Subcutaneous abdominal adipose tissue (tissue), 5 donors: ENCODE measurements around the gene AKIRIN1.

Source experiments
- H3K27ac ChIP-seq: one replicate; pipeline ENCODE4 v1.7.0; 2013; ENCODE audit warnings: low read depth, mild to moderate bottlenecking, inconsistent platforms, low read length, moderate library complexity
- H3K27me3 ChIP-seq, 5 donors: one replicate each; pipeline ENCODE4 v1.7.0; 2013; ENCODE audit warnings: low read length in 5 of 5, inconsistent platforms in 1 of 5; ENCODE audit not compliant: control insufficient read depth in 5 of 5, insufficient read depth in 4 of 5
- H3K36me3 ChIP-seq, 5 donors: one replicate each; pipeline ENCODE4 v1.7.0; 2013; ENCODE audit warnings: low read length in 5 of 5; ENCODE audit not compliant: control insufficient read depth in 5 of 5, insufficient read depth in 5 of 5
- H3K4me1 ChIP-seq, 5 donors: one replicate each; pipeline ENCODE4 v1.7.0; 2013; ENCODE audit warnings: low read length in 5 of 5, mild to moderate bottlenecking in 3 of 5, moderate library complexity in 1 of 5; ENCODE audit not compliant: control insufficient read depth in 5 of 5, insufficient read depth in 5 of 5
- H3K4me3 ChIP-seq, 5 donors: one replicate each; pipeline ENCODE4 v1.7.0; 2013; ENCODE audit warnings: low read length in 5 of 5, low read depth in 1 of 5
- H3K9ac ChIP-seq, 5 donors: one replicate each; pipeline ENCODE4 v1.7.0; 2013; ENCODE audit warnings: low read length in 5 of 5, mild to moderate bottlenecking in 4 of 5, moderate library complexity in 3 of 5
- H3K9me3 ChIP-seq, 5 donors: one replicate each; pipeline ENCODE4 v1.7.0; 2013; ENCODE audit warnings: low read length in 5 of 5; ENCODE audit not compliant: control insufficient read depth in 5 of 5
- donor health status: healthy.
- donor health status: healthy.
- donor health status: healthy.
- donor health status: healthy.
- donor health status: healthy.

Gene AKIRIN1

DNA sequence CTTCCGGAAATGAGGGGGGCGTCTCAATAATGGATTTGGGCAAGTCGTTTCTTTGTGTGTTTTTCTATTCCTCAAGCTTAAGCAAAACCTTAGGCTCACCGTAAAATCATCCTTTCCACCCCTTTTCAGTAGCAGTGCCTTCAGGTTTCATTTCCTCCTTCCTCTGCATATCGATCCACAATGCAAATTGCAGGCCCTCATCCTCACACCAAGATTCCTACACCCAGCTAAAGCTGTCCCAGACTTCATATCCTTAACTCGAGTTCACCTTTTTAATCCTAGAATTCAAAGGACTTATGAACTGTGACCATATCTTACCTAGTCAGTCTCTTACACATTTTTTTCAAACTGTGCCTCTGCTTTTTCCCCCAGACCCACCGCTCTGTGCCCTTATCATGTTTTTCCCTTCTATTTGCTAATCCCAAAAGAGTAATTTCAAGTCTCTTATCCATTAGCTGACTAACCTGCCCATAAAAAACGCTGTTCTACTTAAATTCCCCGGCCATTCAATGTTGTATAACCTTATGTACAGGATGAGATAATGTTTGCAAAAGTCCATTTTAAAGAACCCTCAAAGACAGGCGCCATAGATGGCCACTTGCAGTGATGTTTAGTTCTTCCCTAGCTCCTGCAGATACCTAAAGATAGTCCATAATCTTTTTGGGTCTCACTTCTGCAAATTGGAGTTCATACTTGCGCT is 1.5 kb downstream of the AKIRIN1 start:
- no peaks in the 10 kb centered on the region for H3K9me3 ChIP-seq
- peaks cover 9 to 36% (median 25%) of the 10 kb centered on the region in 5 donors for H3K4me1 ChIP-seq
- H3K36me3 ChIP-seq, result no peaks in the 10 kb centered on the region
- no peaks in the 10 kb centered on the region for H3K27me3 ChIP-seq
- H3K9ac ChIP-seq, result peak overlapping the region; percentile 59 to 91 (median 81)
- peak overlapping the region; percentile 89 for H3K27ac ChIP-seq
- peak overlapping the region; percentile 79 to 92 (median 86) for H3K4me3 ChIP-seq

DNA sequence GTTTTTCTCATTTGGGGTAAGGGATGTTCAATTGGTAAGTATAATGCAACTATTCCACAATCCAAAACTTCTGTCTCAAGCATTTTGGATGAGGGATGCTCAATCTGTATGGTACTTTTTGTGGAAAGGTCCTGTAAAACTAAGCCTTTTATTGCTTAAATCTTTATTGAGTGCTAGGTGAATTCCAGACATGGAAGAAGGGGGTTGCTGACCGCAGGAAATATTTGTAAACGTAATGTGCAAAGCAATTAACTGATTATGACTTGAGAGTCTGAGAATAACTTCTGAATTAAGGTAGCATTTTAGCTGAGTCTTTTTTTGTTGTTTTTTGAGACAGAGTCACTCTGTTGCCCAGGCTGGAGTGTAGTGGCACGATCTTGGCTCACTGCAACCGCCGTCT is 3.1 kb downstream of the AKIRIN1 start:
- no peaks in the 10 kb centered on the region for H3K27me3 ChIP-seq
- peaks cover 9 to 40% (median 31%) of the 10 kb centered on the region in 5 donors for H3K4me1 ChIP-seq
- no peak overlapping the region for H3K27ac ChIP-seq
- H3K4me3 ChIP-seq, result no peak overlapping the region
- no peak overlapping the region for H3K9ac ChIP-seq
- H3K9me3 ChIP-seq, result no peaks in the 10 kb centered on the region
- peaks cover 5 to 8% (median 5%) of the 10 kb centered on the region in 5 donors for H3K36me3 ChIP-seq

DNA sequence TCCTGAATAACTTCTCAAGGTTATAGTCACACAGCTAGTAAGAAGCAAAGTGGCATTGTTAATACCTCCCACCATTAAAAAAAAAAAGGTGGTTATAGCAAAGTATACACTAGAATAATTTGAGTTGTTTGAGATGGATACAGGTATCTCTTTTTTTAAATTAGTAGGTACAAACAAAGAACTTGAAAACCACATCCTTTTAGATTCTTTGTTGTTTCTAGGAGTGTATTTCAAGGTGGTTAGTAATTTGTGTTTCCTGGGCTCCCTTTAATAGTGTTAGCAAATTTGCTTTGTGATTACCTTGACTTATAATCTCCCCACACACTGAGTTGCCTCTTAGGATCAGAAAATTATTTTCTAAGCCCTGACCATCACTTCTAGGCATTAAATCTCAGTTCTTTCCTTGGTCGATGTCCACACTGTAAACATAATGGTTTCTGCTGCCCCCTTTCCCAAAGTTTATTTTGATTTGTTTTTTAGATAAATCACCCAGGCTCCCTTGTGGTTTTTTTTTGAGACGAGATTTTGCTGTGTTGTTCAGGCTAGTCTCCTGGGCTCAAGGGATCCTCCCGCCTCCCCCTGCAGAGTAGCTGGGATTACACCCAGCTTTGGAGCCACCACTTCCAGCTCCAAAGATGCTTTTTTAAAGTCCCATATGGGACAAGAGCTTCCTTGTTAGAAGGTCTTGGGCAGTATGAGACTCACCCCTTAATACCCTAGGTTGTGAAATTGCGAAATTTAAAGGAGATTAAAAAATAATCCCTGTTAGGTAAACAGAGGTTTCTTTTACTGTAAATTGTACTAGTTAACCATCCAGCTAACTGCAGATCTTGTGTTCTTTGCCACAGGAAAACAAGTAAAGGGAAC is 6.2 kb downstream of the AKIRIN1 start:
- Histone ChIP-seq H3K4me1 (peaks cover 6 to 35% (median 22%) of the 10 kb centered on the region in 5 donors), H3K9me3 (no peaks in the 10 kb centered on the region), H3K9ac (peak overlapping the region in 1 of 5 donors; percentile 40), H3K27ac (peak overlapping the region; percentile 17), H3K27me3 (no peaks in the 10 kb centered on the region), H3K4me3 (no peak overlapping the region), H3K36me3 (peaks cover 19 to 33% (median 27%) of the 10 kb centered on the region in 5 donors)

DNA sequence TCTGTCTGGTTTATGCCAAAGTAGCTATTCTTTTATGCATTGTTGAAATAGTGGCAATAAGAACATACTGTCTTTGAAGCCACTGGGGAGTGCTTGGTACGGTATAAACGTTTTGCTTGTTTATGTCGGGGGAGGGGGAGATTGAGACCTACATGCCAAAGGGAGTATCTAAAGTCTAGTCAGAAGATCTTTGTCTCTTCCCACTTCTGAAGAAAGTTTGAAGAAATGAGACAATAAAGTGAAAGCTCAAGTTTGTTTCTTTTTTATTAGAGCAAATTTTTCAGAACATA is 6.8 kb downstream of the AKIRIN1 start:
- no peak overlapping the region for H3K4me3 ChIP-seq
- H3K27me3 ChIP-seq, result no peaks in the 10 kb centered on the region
- H3K9me3 ChIP-seq, result no peaks in the 10 kb centered on the region
- H3K27ac ChIP-seq, result peak overlapping the region; percentile 17
- peaks cover 4 to 34% (median 20%) of the 10 kb centered on the region in 5 donors for H3K4me1 ChIP-seq
- H3K9ac ChIP-seq, result peak overlapping the region in 1 of 5 donors; percentile 40
- peaks cover 19 to 35% (median 30%) of the 10 kb centered on the region in 5 donors for H3K36me3 ChIP-seq

DNA sequence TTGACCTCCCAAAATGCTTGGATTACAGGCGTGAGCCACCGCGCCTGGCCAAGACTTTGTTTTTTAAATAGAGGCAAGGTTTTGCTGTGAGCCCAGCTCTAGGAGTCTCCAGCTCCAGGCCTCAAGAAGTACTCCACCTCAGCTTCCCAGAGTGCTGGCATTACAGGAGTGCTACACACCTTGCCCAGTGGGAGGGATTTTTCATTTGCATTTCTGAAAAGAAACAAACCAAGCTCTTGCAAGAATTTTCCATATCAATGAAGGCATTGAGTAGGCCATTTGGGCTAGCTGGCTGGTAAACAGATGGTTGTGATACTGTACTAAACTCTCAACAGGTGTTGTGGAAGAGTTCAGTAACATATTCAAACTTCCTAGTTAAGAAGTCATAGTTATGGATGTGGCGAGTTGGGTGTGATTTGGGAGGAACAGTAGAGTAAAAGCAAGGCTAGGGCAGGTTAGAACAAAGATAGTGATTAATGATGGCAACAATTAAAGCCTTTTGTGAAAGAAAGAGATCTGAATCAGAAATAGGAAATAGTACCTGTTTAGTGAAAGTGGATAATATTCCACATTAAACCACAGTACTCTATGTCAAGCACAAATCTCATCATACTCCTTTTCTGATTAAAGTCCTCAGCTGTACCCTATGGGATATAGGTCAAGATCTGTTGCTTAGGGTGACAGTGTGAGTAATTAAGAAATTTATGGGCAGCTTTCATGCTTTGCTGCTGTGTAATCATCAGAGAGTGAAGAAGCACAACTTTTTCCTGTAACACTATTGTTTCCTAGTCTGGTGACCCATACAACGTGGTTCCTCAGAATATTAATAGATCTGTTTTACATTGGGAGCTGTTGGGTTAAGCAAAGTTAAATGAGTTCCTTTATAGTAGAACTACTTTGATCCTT is 10.7 kb downstream of the AKIRIN1 start:
- Histone ChIP-seq H3K27me3 (no peaks in the 10 kb centered on the region), H3K4me1 (peaks cover 3 to 32% (median 21%) of the 10 kb centered on the region in 5 donors), H3K9me3 (no peaks in the 10 kb centered on the region), H3K4me3 (no peak overlapping the region), H3K27ac (peak overlapping the region; percentile 93), H3K36me3 (peaks cover 41 to 72% (median 56%) of the 10 kb centered on the region in 5 donors), H3K9ac (peak overlapping the region in 1 of 5 donors; percentile 79)

DNA sequence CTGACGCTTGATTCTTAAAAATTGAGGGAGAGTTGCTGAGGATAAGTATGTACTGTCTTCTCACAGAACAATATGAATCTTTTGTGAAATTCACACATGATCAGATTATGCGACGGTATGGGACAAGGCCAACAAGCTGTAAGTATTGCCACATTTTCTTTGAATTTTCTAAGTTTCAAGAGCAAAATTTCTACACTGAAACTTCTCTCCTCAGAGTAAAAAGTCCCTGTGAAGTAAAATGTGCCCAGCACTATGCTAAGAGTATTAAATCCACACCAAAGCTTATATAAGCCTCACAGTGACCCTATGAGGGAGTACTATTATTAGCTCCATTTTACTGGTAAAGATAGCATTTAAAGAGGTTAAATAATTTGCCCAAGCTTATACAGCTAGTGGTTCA is 12.2 kb downstream of the AKIRIN1 start:
- peak overlapping the region; percentile 93 for H3K27ac ChIP-seq
- H3K9ac ChIP-seq, result peak overlapping the region in 4 of 5 donors; percentile 45 to 79 (median 63)
- H3K36me3 ChIP-seq, result peaks cover 47 to 86% (median 62%) of the 10 kb centered on the region in 5 donors
- no peaks in the 10 kb centered on the region for H3K9me3 ChIP-seq
- H3K4me1 ChIP-seq, result peaks cover 0 to 22% (median 11%) of the 10 kb centered on the region in 5 donors
- no peaks in the 10 kb centered on the region for H3K27me3 ChIP-seq
- H3K4me3 ChIP-seq, result no peak overlapping the region

DNA sequence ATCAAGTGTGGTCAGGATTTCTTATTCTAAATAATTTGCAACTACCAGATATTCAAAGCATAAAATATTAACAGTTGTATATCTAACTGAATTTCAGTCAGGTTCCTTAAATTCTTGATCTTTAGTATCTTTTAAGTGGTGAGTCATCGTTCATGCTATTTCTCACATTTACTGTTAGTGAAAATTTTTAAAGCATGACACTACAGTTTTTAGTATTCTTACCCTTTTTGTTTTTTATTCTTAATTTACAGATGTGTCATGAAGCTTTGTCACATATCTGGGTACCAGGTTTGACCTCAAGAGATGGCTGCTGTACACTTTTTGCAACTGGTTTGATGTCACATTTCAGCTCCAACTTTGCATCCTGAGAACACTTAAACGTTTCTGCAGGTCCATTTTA is 12.7 kb downstream of the AKIRIN1 start:
- Histone ChIP-seq H3K36me3 (peaks cover 48 to 86% (median 61%) of the 10 kb centered on the region in 5 donors), H3K9ac (peak overlapping the region in 3 of 5 donors; percentile 45 to 79 (median 75)), H3K27me3 (no peaks in the 10 kb centered on the region), H3K4me3 (no peak overlapping the region), H3K27ac (peak overlapping the region; percentile 93), H3K4me1 (peaks cover 0 to 23% (median 11%) of the 10 kb centered on the region in 5 donors), H3K9me3 (no peaks in the 10 kb centered on the region)

DNA sequence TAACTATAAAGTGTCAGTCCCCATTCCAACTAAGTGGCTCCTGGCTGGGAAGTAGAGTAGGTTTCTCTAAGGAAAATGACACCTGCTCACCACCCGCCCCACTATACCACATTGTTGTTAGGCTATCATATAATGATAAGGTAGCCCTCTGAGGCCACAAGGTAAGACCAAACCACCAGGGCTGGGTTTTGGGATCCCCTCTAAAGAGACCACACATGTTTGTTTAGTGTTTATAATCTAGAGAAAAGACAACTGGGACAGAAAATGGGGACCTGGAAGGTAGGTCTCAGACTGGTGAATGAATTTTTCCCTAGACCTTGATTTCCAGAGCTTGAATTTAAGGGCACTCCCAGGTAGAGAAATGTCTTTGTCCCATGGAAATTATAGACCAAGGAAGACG is 15.2 kb downstream of the AKIRIN1 start:
- no peaks in the 10 kb centered on the region for H3K27me3 ChIP-seq
- H3K27ac ChIP-seq, result no peak overlapping the region
- no peaks in the 10 kb centered on the region for H3K9me3 ChIP-seq
- H3K4me1 ChIP-seq, result peaks cover 0 to 23% (median 11%) of the 10 kb centered on the region in 5 donors
- H3K4me3 ChIP-seq, result no peak overlapping the region
- peaks cover 37 to 87% (median 56%) of the 10 kb centered on the region in 5 donors for H3K36me3 ChIP-seq
- no peak overlapping the region for H3K9ac ChIP-seq

DNA sequence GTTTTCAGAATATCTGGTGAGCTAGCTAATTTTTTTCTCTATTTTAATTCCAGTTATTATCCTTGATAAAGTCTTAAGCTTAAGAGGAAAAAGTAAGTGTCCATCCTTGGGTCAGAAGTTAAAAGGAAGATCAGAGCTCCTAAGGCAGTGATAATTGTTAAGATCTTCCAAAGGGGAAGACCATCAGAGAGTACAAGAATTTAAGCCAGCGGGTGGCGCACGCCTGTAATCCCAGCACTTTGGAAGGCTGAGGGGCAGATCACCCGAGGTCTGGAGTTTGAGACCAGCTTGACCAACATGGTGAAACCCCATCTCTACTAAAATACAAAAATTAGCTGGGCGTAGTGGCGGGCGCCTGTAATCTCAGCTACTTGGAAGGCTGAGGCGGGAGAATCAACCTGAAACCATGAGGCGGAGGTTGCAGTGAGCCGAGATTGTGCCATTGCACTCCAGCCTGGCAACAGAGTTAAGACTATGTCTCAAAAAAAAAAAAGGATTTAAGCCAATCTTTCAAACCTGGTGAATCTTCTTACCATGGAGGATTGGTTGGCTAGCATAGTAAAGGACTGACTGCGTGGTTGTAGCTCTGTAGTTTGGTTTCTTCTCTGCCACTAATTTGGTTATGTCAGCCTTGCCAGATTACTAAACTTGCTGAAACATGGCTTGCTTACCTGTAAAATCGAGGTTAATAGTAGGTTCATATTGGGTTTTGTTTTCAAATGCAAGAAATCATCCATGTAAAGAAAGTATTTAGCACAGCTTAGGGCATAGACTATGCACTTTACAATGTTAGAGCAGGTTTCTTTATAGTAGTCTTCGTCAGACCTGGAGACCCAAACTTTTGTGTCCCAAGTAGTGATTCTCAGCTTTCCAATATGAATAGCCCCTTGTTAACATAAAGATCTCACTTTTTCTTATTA is 15.9 kb downstream of the AKIRIN1 start:
- peaks cover 33 to 82% (median 52%) of the 10 kb centered on the region in 5 donors for H3K36me3 ChIP-seq
- H3K9ac ChIP-seq, result no peak overlapping the region
- H3K4me3 ChIP-seq, result no peak overlapping the region
- no peaks in the 10 kb centered on the region for H3K27me3 ChIP-seq
- H3K9me3 ChIP-seq, result no peaks in the 10 kb centered on the region
- no peak overlapping the region for H3K27ac ChIP-seq
- H3K4me1 ChIP-seq, result peaks cover 0 to 21% (median 11%) of the 10 kb centered on the region in 5 donors
